H1 (cell line): ENCODE results near the gene HDAC11. TPM values are rescaled to one million over a fixed set of nuclear protein-coding genes. Genes with fewer than 3 reads are reported as not detected.
A peak's percentile ranks its signal among the peaks of the same experiment; 100 is the strongest.

Source experiments
- CTCF ChIA-PET: fragments of 300-600 bp; sonication (Branson Sonifier 250); formaldehyde crosslinking; loops from one replicate; lab custom pipeline; 2021; ENCODE audit not compliant: partially characterized antibody; lab: Charles Lee
- POLR2A ChIA-PET: fragments of 300-600 bp; sonication (Branson Sonifier 250); formaldehyde crosslinking; loops from one replicate; lab custom pipeline; 2021; ENCODE audit warnings: inconsistent platforms; ENCODE audit not compliant: partially characterized antibody; lab: Charles Lee
- DNase-seq, 2 experiments: peaks; one replicate each; pipeline versions ENCODE4 v3.0.0 to v3.0.0-alpha.2; 2010 to 2022; ENCODE audit warnings: low spot score in 2 of 2, low read depth in 1 of 2, mixed read lengths in 1 of 2
- FAIRE-seq: peaks from 2 replicates; lab custom pipeline; 2011; peaks lifted over from hg19 to GRCh38; lab: Jason Lieb, UNC
- H2AFZ ChIP-seq: 2 replicates; pipeline ENCODE4 v1.8.1; 2012; ENCODE audit warnings: low read length, inconsistent platforms
- H2AK5ac ChIP-seq: 2 replicates; pipeline ENCODE4 v1.6.1; 2013; ENCODE audit warnings: low read depth, low read length
- H2BK120ac ChIP-seq: replicated peaks from 2 replicates; pipeline ENCODE3; 2013; ENCODE audit warnings: low read depth, low read length, inconsistent platforms
- H2BK12ac ChIP-seq: 2 replicates; pipeline ENCODE4 v1.6.1; 2013; ENCODE audit warnings: low read depth, low read length
- H2BK15ac ChIP-seq: 2 replicates; pipeline ENCODE4 v1.6.1; 2013; ENCODE audit warnings: low read length
- H2BK20ac ChIP-seq: 2 replicates; pipeline ENCODE4 v1.6.1; 2013; ENCODE audit warnings: low read length
- H2BK5ac ChIP-seq: 2 replicates; pipeline ENCODE4 v1.6.1; 2013; ENCODE audit warnings: low read depth, low read length
- H3K14ac ChIP-seq: 2 replicates; pipeline ENCODE4 v1.6.1; 2013; ENCODE audit warnings: inconsistent platforms; ENCODE audit not compliant: insufficient read length
- H3K18ac ChIP-seq: 2 replicates; pipeline ENCODE4 v1.6.1; 2013; ENCODE audit warnings: low read length; ENCODE audit errors: extremely low read depth
- H3K23ac ChIP-seq: 2 replicates; pipeline ENCODE4 v1.6.1; 2013; ENCODE audit warnings: inconsistent platforms; ENCODE audit not compliant: insufficient read length
- H3K23me2 ChIP-seq: 2 replicates; pipeline ENCODE4 v1.6.1; 2013; ENCODE audit warnings: low read depth, low read length
- H3K27ac ChIP-seq: 2 replicates; pipeline ENCODE4 v1.6.1; 2011; ENCODE audit warnings: low read depth, low read length, inconsistent platforms
- H3K27me3 ChIP-seq, 4 experiments: replicated peaks in 1 of 4; 1 replicate in 1 of 4; 2 replicates in 3 of 4; pipeline versions ENCODE4 v1.6.1 to v1.8.1; 2011 to 2013; ENCODE audit warnings: low read length in 3 of 4, mild to moderate bottlenecking in 3 of 4, inconsistent platforms in 2 of 4, mixed read lengths in 2 of 4, moderate library complexity in 1 of 4; ENCODE audit not compliant: control insufficient read depth in 3 of 4, insufficient read depth in 3 of 4; ENCODE audit errors: extremely low read depth in 1 of 4
- H3K36me3 ChIP-seq, 4 experiments: 2 replicates each; pipeline versions ENCODE4 v1.6.1 to v1.8.1; 2011 to 2013; ENCODE audit warnings: mild to moderate bottlenecking in 4 of 4, low read length in 3 of 4, moderate library complexity in 2 of 4, control low read depth in 1 of 4, inconsistent platforms in 1 of 4; ENCODE audit not compliant: insufficient read depth in 4 of 4, control insufficient read depth in 2 of 4
- H3K4ac ChIP-seq: replicated peaks from 2 replicates; pipeline ENCODE3; 2013; ENCODE audit warnings: low read length, low read depth, mixed read lengths, inconsistent platforms; ENCODE audit not compliant: insufficient read length
- H3K4me1 ChIP-seq, 4 experiments: replicated peaks in 1 of 4; 1 replicate in 1 of 4; 2 replicates in 3 of 4; pipeline versions ENCODE4 v1.6.1 to v1.8.1; 2011 to 2013; ENCODE audit warnings: low read length in 3 of 4, inconsistent platforms in 2 of 4, mixed read lengths in 1 of 4; ENCODE audit not compliant: insufficient read depth in 4 of 4, control insufficient read depth in 3 of 4
- H3K4me2 ChIP-seq, 2 experiments: 2 replicates each; pipeline versions ENCODE4 v1.6.1 to v1.8.1; 2011 to 2013; ENCODE audit warnings: low read depth in 2 of 2, low read length in 2 of 2, control low read depth in 1 of 2, inconsistent platforms in 1 of 2, mild to moderate bottlenecking in 1 of 2; ENCODE audit not compliant: insufficient read depth in 1 of 2
- H3K4me3 ChIP-seq, 4 experiments: fragments of 200-600, 300-600 bp in 1 of 4; sonication (generic), shearing (Covaris generic), sonication (Bioruptor Twin) in 1 of 4; 2 replicates each; pipeline versions ENCODE4 v1.5.1 to v1.8.1; 2011 to 2016; ENCODE audit warnings: low read length in 4 of 4, low read depth in 3 of 4, control low read depth in 2 of 4, inconsistent platforms in 2 of 4, mild to moderate bottlenecking in 2 of 4, mixed read lengths in 1 of 4, moderate library complexity in 1 of 4; ENCODE audit not compliant: insufficient read depth in 2 of 4; ENCODE audit errors: extremely low read depth in 1 of 4
- H3K56ac ChIP-seq: replicated peaks from 2 replicates; pipeline ENCODE3; 2013; ENCODE audit warnings: low read depth, mild to moderate bottlenecking, mixed read lengths, low read length, inconsistent platforms; ENCODE audit not compliant: insufficient read length
- H3K79me1 ChIP-seq: 2 replicates; pipeline ENCODE4 v1.6.1; 2013; ENCODE audit warnings: low read depth, low read length, control low read depth
- H3K79me2 ChIP-seq, 2 experiments: 2 replicates each; pipeline versions ENCODE4 v1.6.1 to v1.8.1; 2012 to 2013; ENCODE audit warnings: low read length in 2 of 2, mild to moderate bottlenecking in 2 of 2, inconsistent platforms in 1 of 2; ENCODE audit not compliant: insufficient read depth in 2 of 2, control insufficient read depth in 1 of 2
- H3K9ac ChIP-seq, 4 experiments: replicated peaks in 1 of 4; 1 replicate in 1 of 4; 2 replicates in 3 of 4; pipeline versions ENCODE4 v1.6.1 to v1.8.1; 2011 to 2013; ENCODE audit warnings: low read depth in 3 of 4, low read length in 3 of 4, control low read depth in 2 of 4, mild to moderate bottlenecking in 2 of 4, moderate library complexity in 2 of 4, inconsistent platforms in 1 of 4; ENCODE audit errors: extremely low read depth in 1 of 4
- H3K9me3 ChIP-seq, 2 experiments: 2 replicates each; pipeline versions ENCODE4 v1.6.1 to v1.8.1; 2012 to 2013; ENCODE audit warnings: mild to moderate bottlenecking in 2 of 2, moderate library complexity in 2 of 2, control low read depth in 1 of 2, inconsistent platforms in 1 of 2, low read depth in 1 of 2, low read length in 1 of 2, mixed read lengths in 1 of 2; ENCODE audit not compliant: insufficient read depth in 2 of 2
- H4K20me1 ChIP-seq, 2 experiments: replicated peaks in 1 of 2; 2 replicates each; pipeline versions ENCODE3 to v1.8.1; 2011 to 2013; ENCODE audit warnings: inconsistent platforms in 2 of 2, low read length in 2 of 2, mild to moderate bottlenecking in 1 of 2; ENCODE audit not compliant: insufficient read depth in 2 of 2, control insufficient read depth in 1 of 2
- H4K5ac ChIP-seq: 2 replicates; pipeline ENCODE4 v1.6.1; 2013; ENCODE audit warnings: low read length, low read depth, mixed read lengths, inconsistent platforms; ENCODE audit not compliant: insufficient read length
- H4K8ac ChIP-seq: 2 replicates; pipeline ENCODE4 v1.8.0; 2013; ENCODE audit warnings: mild to moderate bottlenecking, moderate library complexity, low read length, inconsistent platforms; ENCODE audit not compliant: insufficient read depth; ENCODE audit errors: extremely low read depth
- H4K91ac ChIP-seq: replicated peaks from 2 replicates; pipeline ENCODE3; 2013; ENCODE audit warnings: low read length, mixed read lengths, inconsistent platforms; ENCODE audit not compliant: insufficient read length
- ASH2L ChIP-seq: fragments of 200-600, 300-600 bp; sonication (generic); IDR thresholded peaks from one replicate; pipeline ENCODE4 v1.7.1; 2017; ENCODE audit warnings: low read length
- BACH1 ChIP-seq: IDR thresholded peaks from 2 replicates; pipeline ENCODE4 v1.6.1; 2012; ENCODE audit warnings: low read length, improper control_type of control experiment
- CBX8 ChIP-seq: fragments of 300-800, 300-1000 bp; sonication (generic); IDR thresholded peaks from 2 replicates; pipeline ENCODE4 v1.7.1; 2016; ENCODE audit warnings: low read depth, low read length, borderline replicate concordance
- EGR1 ChIP-seq: IDR thresholded peaks from 2 replicates; pipeline ENCODE4 v1.6.1; 2011; ENCODE audit warnings: low read depth, low read length, borderline replicate concordance
- HDAC6 ChIP-seq: IDR thresholded peaks from one replicate; pipeline ENCODE4 v1.7.1; 2012; ENCODE audit warnings: low read depth, mild to moderate bottlenecking, inconsistent platforms, low read length, moderate library complexity
- KDM4A ChIP-seq: IDR thresholded peaks from one replicate; pipeline ENCODE4 v1.7.1; 2012; ENCODE audit warnings: low read depth, mild to moderate bottlenecking, moderate library complexity, low read length, inconsistent platforms; ENCODE audit not compliant: severe bottlenecking
- NANOG ChIP-seq: IDR thresholded peaks from 2 replicates; pipeline ENCODE4 v1.6.1; 2011; ENCODE audit warnings: low read length, low read depth, mild to moderate bottlenecking, inconsistent platforms; ENCODE audit not compliant: insufficient read depth, poor library complexity, severe bottlenecking
- POU5F1 ChIP-seq: IDR thresholded peaks from 2 replicates; pipeline ENCODE4 v1.6.1; 2011; ENCODE audit warnings: low read depth, mild to moderate bottlenecking, low read length, moderate library complexity
- RAD21 ChIP-seq, 2 experiments: IDR thresholded peaks in 1 of 2; conservative IDR thresholded peaks in 1 of 2; 2 replicates each; pipeline ENCODE4 v1.6.1; 2011; ENCODE audit warnings: low read depth in 2 of 2, low read length in 2 of 2, improper control_type of control experiment in 1 of 2, inconsistent platforms in 1 of 2, mild to moderate bottlenecking in 1 of 2, moderate library complexity in 1 of 2
- RFX5 ChIP-seq: IDR thresholded peaks from 2 replicates; pipeline ENCODE4 v1.6.1; 2011; ENCODE audit warnings: low read depth, low read length, improper control_type of control experiment, borderline replicate concordance
- WGBS, 2 experiments: shearing (Covaris generic) in 1 of 2; methylation state at CpG; one replicate each; pipeline versions ENCODE4 v1.1.6 to v1.1.7; 2013 to 2015; ENCODE audit warnings: low lambda C conversion rate in 2 of 2, mixed read lengths in 2 of 2, inconsistent platforms in 1 of 2, low coverage in 1 of 2, missing lambda C conversion rate in 1 of 2; ENCODE audit not compliant: insufficient replicate concordance in 2 of 2, insufficient coverage in 1 of 2, insufficient read length in 1 of 2; ENCODE audit errors: extremely low coverage in 1 of 2, missing lambda C conversion rate in 1 of 2; 5-methylcytosine and 5-hydroxymethylcytosine counted together
- polyA plus RNA-seq, 7 experiments: library from polyadenylated mRNA; depleted of rRNA in 3 of 7; stranded (reverse) in 5 of 7; unstranded in 2 of 7; fragments of >200 nt in 5 of 7; fragments of 200-250 nt in 2 of 7; gene quantifications; 1 replicate in 5 of 7; 2 replicates in 1 of 7; 4 replicates in 1 of 7; pipeline versions ENCODE4 v1.2.1 to v1.2.3, GENCODE V29; 2011 to 2013; ENCODE audit warnings: missing spikeins in 2 of 7, mixed read lengths in 2 of 7
- total RNA-seq: library from RNA; stranded (reverse); fragmentation: NEBNext Ultra II Directional; extraction: Animal tissue kit (Norgen Biotek cat#: 25700); gene quantifications from 2 replicates; pipeline ENCODE4 v1.2.1, GENCODE V29; 2021

Gene HDAC11
- total and polyA plus RNA-seq, 2 of the 8 experiments (the other 6 are each of a cell fraction or from before 2014, with no cell fraction given): 6.8 to 7.4 TPM

DNA sequence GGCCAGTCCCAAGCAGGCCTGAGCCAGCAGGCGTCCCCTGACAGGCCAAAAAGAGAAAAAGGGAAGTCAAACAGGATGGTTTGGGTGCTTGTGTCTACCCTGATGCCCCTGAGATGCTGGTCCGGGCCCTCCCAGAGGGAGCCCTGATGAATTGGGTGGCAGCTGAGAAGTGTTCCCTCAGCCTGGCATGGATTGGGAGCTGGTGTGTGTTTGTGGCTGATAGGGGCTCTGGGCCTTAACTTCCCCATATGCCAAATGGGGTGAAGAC, 70.3 kb downstream of the HDAC11 start:
- Histone ChIP-seq H3K56ac (no peak overlapping the region), H4K8ac (no peak overlapping the region; the same call in 1 of the 2 replicates), H3K27ac (no peak overlapping the region), H3K36me3 (no peaks in the 10 kb centered on the region), H4K20me1 (peaks cover 0 to 2% of the 10 kb centered on the region in 2 experiments), H3K79me1 (0 out of 2 replicates have a peak, but pooled peaks cover 4% of the 10 kb centered on the region), H3K27me3 (peaks cover 0 to 22% (median 18%) of the 10 kb centered on the region in 4 experiments; a peak in 6 of 7 replicates), H2BK20ac (no peak overlapping the region), H3K4me3 (no peak overlapping the region), H3K4me2 (no peak overlapping the region; a peak in 1 of 4 replicates), H4K5ac (no peak overlapping the region), H4K91ac (no peak overlapping the region), H2BK15ac (no peak overlapping the region), H2BK12ac (no peak overlapping the region), H3K23me2 (peaks cover 2% of the 10 kb centered on the region; the same call in 1 of the 2 replicates), H3K4ac (no peak overlapping the region), H2BK5ac (0 out of 2 replicates have a peak overlapping the region, but pooled peaks have one; percentile 1), H3K79me2 (no peaks in the 10 kb centered on the region), H3K14ac (no peak overlapping the region), H3K9me3 (no peaks in the 10 kb centered on the region), H2BK120ac (no peak overlapping the region), H2AFZ (no peak overlapping the region), H2AK5ac (peak overlapping the region; percentile 82; the same call in 1 of the 2 replicates), H3K18ac (no peak overlapping the region), H3K4me1 (peaks cover 0 to 28% (median 11%) of the 10 kb centered on the region in 4 experiments; a peak in 6 of 7 replicates), H3K9ac (no peak overlapping the region), H3K23ac (no peak overlapping the region)
- FAIRE-seq: no peak
- CTCF ChIA-PET: interaction anchor here (0.7 to 51.2 kb wide), 11 partner anchors 8 to 99 kb away, joined by 3 to 856 read pairs (median 5); no protein-coding TSS in a partner anchor
- POLR2A ChIA-PET: no interaction called here
- no peak for DNase-seq
- 79% methylated on average over 2 of the region's 2 CpGs; no CpG with 5 or more reads in 1 of the 2 experiments for WGBS, 2 experiments
- TF ChIP-seq POU5F1 (no peak), CBX8 (no peak), ASH2L (no peak), EGR1 (no peak), KDM4A (no peak), NANOG (no peak), HDAC6 (no peak), BACH1 (no peak), RFX5 (no peak), RAD21 (IDR thresholded peaks at IDR 0.05 in 1 of 2, conservative IDR thresholded peaks at IDR 0.05 in 1 of 2; ENCODE audit: low read depth in 2 of 2, low read length in 2 of 2) (no peak)
